ENCODE data around the gene SCARB1. TPM values are rescaled to one million over a fixed set of nuclear protein-coding genes. Genes with fewer than 3 reads are reported as not detected.

SCARB1 gene
- total RNA-seq, 2 donors from 2014 or later, result 33.0 to 36.2 TPM

DNA sequence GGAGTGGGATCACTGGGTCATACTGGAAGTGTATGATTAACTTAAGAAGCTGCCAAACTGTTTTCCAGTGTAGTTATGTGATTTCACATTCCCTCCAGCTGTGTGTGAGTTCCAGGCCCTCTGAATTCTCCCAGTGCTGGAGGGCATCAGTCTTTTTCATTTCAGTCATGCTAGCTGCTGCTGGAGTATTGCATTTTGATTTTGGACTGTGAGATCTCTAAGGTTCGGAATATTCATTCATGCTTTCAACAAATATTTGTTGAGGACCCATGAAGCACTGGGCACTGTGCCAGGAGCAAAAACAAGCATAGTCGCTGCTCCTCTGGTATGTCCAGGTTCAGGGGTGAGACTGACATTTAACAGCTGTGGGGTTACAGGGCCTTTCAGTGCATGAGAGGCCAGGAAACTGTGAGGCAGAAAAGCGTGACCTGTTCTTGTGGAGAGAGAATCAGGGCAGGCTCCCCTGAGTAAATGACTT is 133.2 kb downstream of the SCARB1 start:
- no peak overlapping the region for H3K4me3 ChIP-seq (ENCODE audit: low read length)
- H3K9ac ChIP-seq (ENCODE audit: extremely low read depth, low read length, poor library complexity, severe bottlenecking), result no peak overlapping the region
- Mint-ChIP-seq H3K27me3 (ENCODE audit: insufficient read depth) (no peaks in the 10 kb centered on the region), H3K4me3 (no peak overlapping the region), H3K4me1 (peaks cover 11% of the 10 kb centered on the region), H3K9me3 (no peaks in the 10 kb centered on the region), H3K36me3 (ENCODE audit: low read depth) (no peaks in the 10 kb centered on the region), H3K27ac (no peak overlapping the region)
- H3K4me1 ChIP-seq (ENCODE audit: control insufficient read depth, insufficient read depth, low read length), result peaks cover 7% of the 10 kb centered on the region
- H3K27me3 ChIP-seq (ENCODE audit: control insufficient read depth, insufficient read depth, low read length, poor library complexity, severe bottlenecking), result no peaks in the 10 kb centered on the region
- whole genome bisulfite sequencing, 2 experiments (ENCODE audit: insufficient coverage in 1 of 2, insufficient read length in 1 of 2), result 86 to 92% methylated on average over 3 of the region's 3 CpGs
- peaks cover 5% of the 10 kb centered on the region for H3K9me3 ChIP-seq (ENCODE audit: control insufficient read depth, low read length)
- no peak overlapping the region for H3K27ac ChIP-seq (ENCODE audit: low read depth, low read length)
- TF ChIP-seq CTCF (conservative IDR thresholded peaks at IDR 0.05), result no peak
- no peak for DNase-seq
- H3K36me3 ChIP-seq (ENCODE audit: control insufficient read depth, insufficient read depth, low read length), result no peaks in the 10 kb centered on the region

DNA sequence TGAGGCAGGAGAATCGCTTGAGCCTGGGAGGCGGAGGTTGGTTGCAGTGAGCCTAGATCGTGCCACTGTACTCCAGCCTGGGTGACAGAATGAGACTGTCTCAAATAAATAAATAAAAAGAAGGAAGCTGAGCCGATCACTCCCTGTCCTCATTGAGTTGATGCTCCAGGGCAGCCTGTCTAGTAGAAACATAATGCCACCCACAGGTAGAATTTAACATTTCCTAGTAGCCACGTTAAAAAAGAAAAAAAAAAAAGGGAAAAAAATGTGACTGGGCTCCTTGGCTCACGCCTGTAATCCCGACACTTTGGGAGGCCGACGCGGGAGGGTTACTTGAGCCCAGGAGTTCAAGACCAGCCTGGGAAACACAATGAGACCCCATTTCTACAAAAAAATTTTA is 135.7 kb downstream of the SCARB1 start:
- Histone ChIP-seq H3K36me3 (ENCODE audit: control insufficient read depth, insufficient read depth, low read length) (no peaks in the 10 kb centered on the region), H3K4me1 (ENCODE audit: control insufficient read depth, insufficient read depth, low read length) (peaks cover 4% of the 10 kb centered on the region), H3K27me3 (ENCODE audit: control insufficient read depth, insufficient read depth, low read length, poor library complexity, severe bottlenecking) (no peaks in the 10 kb centered on the region), H3K4me3 (ENCODE audit: low read length) (no peak overlapping the region), H3K27ac (ENCODE audit: low read depth, low read length) (no peak overlapping the region), H3K9ac (ENCODE audit: extremely low read depth, low read length, poor library complexity, severe bottlenecking) (no peak overlapping the region), H3K9me3 (ENCODE audit: control insufficient read depth, low read length) (peaks cover 5% of the 10 kb centered on the region)
- H3K27ac Mint-ChIP-seq, result no peak overlapping the region
- no peaks in the 10 kb centered on the region for H3K36me3 Mint-ChIP-seq (ENCODE audit: low read depth)
- DNase-seq, result no peak
- no peak for TF ChIP-seq CTCF (conservative IDR thresholded peaks at IDR 0.05)
- H3K9me3 Mint-ChIP-seq, result peaks cover 4% of the 10 kb centered on the region
- H3K27me3 Mint-ChIP-seq (ENCODE audit: insufficient read depth), result no peaks in the 10 kb centered on the region
- no peak overlapping the region for H3K4me3 Mint-ChIP-seq
- WGBS, 2 experiments (ENCODE audit: insufficient coverage in 1 of 2, insufficient read length in 1 of 2), result 88 to 100% methylated on average over 4 to 10 of the region's 10 CpGs
- H3K4me1 Mint-ChIP-seq, result peaks cover 4% of the 10 kb centered on the region

GRCh38 chr12:124727264-124727800 is 136.3 kb downstream of the SCARB1 start:
- no peak for TF ChIP-seq CTCF (conservative IDR thresholded peaks at IDR 0.05)
- H3K9me3 Mint-ChIP-seq, result peaks cover 5% of the 10 kb centered on the region
- 90 to 91% methylated on average over 18 of the region's 18 CpGs for WGBS, 2 experiments (ENCODE audit: insufficient coverage in 1 of 2, insufficient read length in 1 of 2)
- Histone ChIP-seq H3K4me3 (ENCODE audit: low read length) (no peak overlapping the region), H3K27ac (ENCODE audit: low read depth, low read length) (no peak overlapping the region), H3K9me3 (ENCODE audit: control insufficient read depth, low read length) (peaks cover 5% of the 10 kb centered on the region), H3K36me3 (ENCODE audit: control insufficient read depth, insufficient read depth, low read length) (no peaks in the 10 kb centered on the region), H3K9ac (ENCODE audit: extremely low read depth, low read length, poor library complexity, severe bottlenecking) (no peak overlapping the region), H3K4me1 (ENCODE audit: control insufficient read depth, insufficient read depth, low read length) (peaks cover under 1% of the 10 kb centered on the region), H3K27me3 (ENCODE audit: control insufficient read depth, insufficient read depth, low read length, poor library complexity, severe bottlenecking) (no peaks in the 10 kb centered on the region)
- no peak overlapping the region for H3K4me3 Mint-ChIP-seq
- H3K36me3 Mint-ChIP-seq (ENCODE audit: low read depth), result no peaks in the 10 kb centered on the region
- H3K4me1 Mint-ChIP-seq, result no peaks in the 10 kb centered on the region
- DNase-seq, result no peak
- no peak overlapping the region for H3K27ac Mint-ChIP-seq
- H3K27me3 Mint-ChIP-seq (ENCODE audit: insufficient read depth), result no peaks in the 10 kb centered on the region

Other genes starting within 250 kb of the SCARB1 start
- gene UBC, start 50.8 kb upstream of the SCARB1 start, total RNA-seq, result 100 to 1,000 TPM; 580 to 625 TPM
- 10 to 100 TPM; 16.6 to 22.8 TPM for gene DHX37, start 125.3 kb upstream of the SCARB1 start, total RNA-seq
- 10 to 100 TPM; 10.5 to 16.0 TPM for gene BRI3BP, start 129.8 kb upstream of the SCARB1 start, total RNA-seq
- gene AACS, start 201.6 kb upstream of the SCARB1 start, total RNA-seq, result 10 to 100 TPM; 55.4 to 71.9 TPM

Data from endodermal cell (in vitro differentiated cells).